H1 (cell line): ENCODE results near the gene CDS2. TPM values are rescaled to one million over a fixed set of nuclear protein-coding genes. Genes with fewer than 3 reads are reported as not detected.

Experiments
- CTCF ChIA-PET: fragments of 300-600 bp; sonication (Branson Sonifier 250); formaldehyde crosslinking; loops from one replicate; lab custom pipeline; 2021; ENCODE audit not compliant: partially characterized antibody; lab: Charles Lee
- POLR2A ChIA-PET: fragments of 300-600 bp; sonication (Branson Sonifier 250); formaldehyde crosslinking; loops from one replicate; lab custom pipeline; 2021; ENCODE audit warnings: inconsistent platforms; ENCODE audit not compliant: partially characterized antibody; lab: Charles Lee
- DNase-seq, 2 experiments: peaks; one replicate each; pipeline versions ENCODE4 v3.0.0 to v3.0.0-alpha.2; 2010 to 2022; ENCODE audit warnings: low spot score in 2 of 2, low read depth in 1 of 2, mixed read lengths in 1 of 2
- FAIRE-seq: peaks from 2 replicates; lab custom pipeline; 2011; peaks lifted over from hg19 to GRCh38; lab: Jason Lieb, UNC
- H2AFZ ChIP-seq: 2 replicates; pipeline ENCODE4 v1.8.1; 2012; ENCODE audit warnings: low read length, inconsistent platforms
- H2AK5ac ChIP-seq: 2 replicates; pipeline ENCODE4 v1.6.1; 2013; ENCODE audit warnings: low read depth, low read length
- H2BK120ac ChIP-seq: replicated peaks from 2 replicates; pipeline ENCODE3; 2013; ENCODE audit warnings: low read depth, low read length, inconsistent platforms
- H2BK12ac ChIP-seq: 2 replicates; pipeline ENCODE4 v1.6.1; 2013; ENCODE audit warnings: low read depth, low read length
- H2BK15ac ChIP-seq: 2 replicates; pipeline ENCODE4 v1.6.1; 2013; ENCODE audit warnings: low read length
- H2BK20ac ChIP-seq: 2 replicates; pipeline ENCODE4 v1.6.1; 2013; ENCODE audit warnings: low read length
- H2BK5ac ChIP-seq: 2 replicates; pipeline ENCODE4 v1.6.1; 2013; ENCODE audit warnings: low read depth, low read length
- H3K14ac ChIP-seq: 2 replicates; pipeline ENCODE4 v1.6.1; 2013; ENCODE audit warnings: inconsistent platforms; ENCODE audit not compliant: insufficient read length
- H3K18ac ChIP-seq: 2 replicates; pipeline ENCODE4 v1.6.1; 2013; ENCODE audit warnings: low read length; ENCODE audit errors: extremely low read depth
- H3K23ac ChIP-seq: 2 replicates; pipeline ENCODE4 v1.6.1; 2013; ENCODE audit warnings: inconsistent platforms; ENCODE audit not compliant: insufficient read length
- H3K23me2 ChIP-seq: 2 replicates; pipeline ENCODE4 v1.6.1; 2013; ENCODE audit warnings: low read depth, low read length
- H3K27ac ChIP-seq: 2 replicates; pipeline ENCODE4 v1.6.1; 2011; ENCODE audit warnings: low read depth, low read length, inconsistent platforms
- H3K27me3 ChIP-seq, 4 experiments: replicated peaks in 1 of 4; 1 replicate in 1 of 4; 2 replicates in 3 of 4; pipeline versions ENCODE4 v1.6.1 to v1.8.1; 2011 to 2013; ENCODE audit warnings: low read length in 3 of 4, mild to moderate bottlenecking in 3 of 4, inconsistent platforms in 2 of 4, mixed read lengths in 2 of 4, moderate library complexity in 1 of 4; ENCODE audit not compliant: control insufficient read depth in 3 of 4, insufficient read depth in 3 of 4; ENCODE audit errors: extremely low read depth in 1 of 4
- H3K36me3 ChIP-seq, 4 experiments: 2 replicates each; pipeline versions ENCODE4 v1.6.1 to v1.8.1; 2011 to 2013; ENCODE audit warnings: mild to moderate bottlenecking in 4 of 4, low read length in 3 of 4, moderate library complexity in 2 of 4, control low read depth in 1 of 4, inconsistent platforms in 1 of 4; ENCODE audit not compliant: insufficient read depth in 4 of 4, control insufficient read depth in 2 of 4
- H3K4ac ChIP-seq: replicated peaks from 2 replicates; pipeline ENCODE3; 2013; ENCODE audit warnings: low read length, low read depth, mixed read lengths, inconsistent platforms; ENCODE audit not compliant: insufficient read length
- H3K4me1 ChIP-seq, 4 experiments: replicated peaks in 1 of 4; 1 replicate in 1 of 4; 2 replicates in 3 of 4; pipeline versions ENCODE4 v1.6.1 to v1.8.1; 2011 to 2013; ENCODE audit warnings: low read length in 3 of 4, inconsistent platforms in 2 of 4, mixed read lengths in 1 of 4; ENCODE audit not compliant: insufficient read depth in 4 of 4, control insufficient read depth in 3 of 4
- H3K4me2 ChIP-seq, 2 experiments: 2 replicates each; pipeline versions ENCODE4 v1.6.1 to v1.8.1; 2011 to 2013; ENCODE audit warnings: low read depth in 2 of 2, low read length in 2 of 2, control low read depth in 1 of 2, inconsistent platforms in 1 of 2, mild to moderate bottlenecking in 1 of 2; ENCODE audit not compliant: insufficient read depth in 1 of 2
- H3K4me3 ChIP-seq, 4 experiments: fragments of 200-600, 300-600 bp in 1 of 4; sonication (generic), shearing (Covaris generic), sonication (Bioruptor Twin) in 1 of 4; 2 replicates each; pipeline versions ENCODE4 v1.5.1 to v1.8.1; 2011 to 2016; ENCODE audit warnings: low read length in 4 of 4, low read depth in 3 of 4, control low read depth in 2 of 4, inconsistent platforms in 2 of 4, mild to moderate bottlenecking in 2 of 4, mixed read lengths in 1 of 4, moderate library complexity in 1 of 4; ENCODE audit not compliant: insufficient read depth in 2 of 4; ENCODE audit errors: extremely low read depth in 1 of 4
- H3K56ac ChIP-seq: replicated peaks from 2 replicates; pipeline ENCODE3; 2013; ENCODE audit warnings: low read depth, mild to moderate bottlenecking, mixed read lengths, low read length, inconsistent platforms; ENCODE audit not compliant: insufficient read length
- H3K79me1 ChIP-seq: 2 replicates; pipeline ENCODE4 v1.6.1; 2013; ENCODE audit warnings: low read depth, low read length, control low read depth
- H3K79me2 ChIP-seq, 2 experiments: 2 replicates each; pipeline versions ENCODE4 v1.6.1 to v1.8.1; 2012 to 2013; ENCODE audit warnings: low read length in 2 of 2, mild to moderate bottlenecking in 2 of 2, inconsistent platforms in 1 of 2; ENCODE audit not compliant: insufficient read depth in 2 of 2, control insufficient read depth in 1 of 2
- H3K9ac ChIP-seq, 4 experiments: replicated peaks in 1 of 4; 1 replicate in 1 of 4; 2 replicates in 3 of 4; pipeline versions ENCODE4 v1.6.1 to v1.8.1; 2011 to 2013; ENCODE audit warnings: low read depth in 3 of 4, low read length in 3 of 4, control low read depth in 2 of 4, mild to moderate bottlenecking in 2 of 4, moderate library complexity in 2 of 4, inconsistent platforms in 1 of 4; ENCODE audit errors: extremely low read depth in 1 of 4
- H3K9me3 ChIP-seq, 2 experiments: 2 replicates each; pipeline versions ENCODE4 v1.6.1 to v1.8.1; 2012 to 2013; ENCODE audit warnings: mild to moderate bottlenecking in 2 of 2, moderate library complexity in 2 of 2, control low read depth in 1 of 2, inconsistent platforms in 1 of 2, low read depth in 1 of 2, low read length in 1 of 2, mixed read lengths in 1 of 2; ENCODE audit not compliant: insufficient read depth in 2 of 2
- H4K20me1 ChIP-seq, 2 experiments: replicated peaks in 1 of 2; 2 replicates each; pipeline versions ENCODE3 to v1.8.1; 2011 to 2013; ENCODE audit warnings: inconsistent platforms in 2 of 2, low read length in 2 of 2, mild to moderate bottlenecking in 1 of 2; ENCODE audit not compliant: insufficient read depth in 2 of 2, control insufficient read depth in 1 of 2
- H4K5ac ChIP-seq: 2 replicates; pipeline ENCODE4 v1.6.1; 2013; ENCODE audit warnings: low read length, low read depth, mixed read lengths, inconsistent platforms; ENCODE audit not compliant: insufficient read length
- H4K8ac ChIP-seq: 2 replicates; pipeline ENCODE4 v1.8.0; 2013; ENCODE audit warnings: mild to moderate bottlenecking, moderate library complexity, low read length, inconsistent platforms; ENCODE audit not compliant: insufficient read depth; ENCODE audit errors: extremely low read depth
- H4K91ac ChIP-seq: replicated peaks from 2 replicates; pipeline ENCODE3; 2013; ENCODE audit warnings: low read length, mixed read lengths, inconsistent platforms; ENCODE audit not compliant: insufficient read length
- CHD2 ChIP-seq: IDR thresholded peaks from 2 replicates; pipeline ENCODE4 v1.6.1; 2012; ENCODE audit warnings: low read length, improper control_type of control experiment
- CTCF ChIP-seq, 3 experiments: IDR thresholded peaks; 1 replicate in 2 of 3; 2 replicates in 1 of 3; pipeline versions ENCODE4 v1.5.1 to v1.6.1; 2011; ENCODE audit warnings: low read length in 3 of 3, mild to moderate bottlenecking in 3 of 3, inconsistent platforms in 2 of 3, low read depth in 1 of 3, moderate library complexity in 1 of 3; ENCODE audit not compliant: insufficient read depth in 1 of 3; ENCODE audit errors: control extremely low read depth in 1 of 3
- HDAC2 ChIP-seq, 2 experiments: fragments of 300-600 bp in 1 of 2; sonication (generic) in 1 of 2; IDR thresholded peaks; 2 replicates each; pipeline ENCODE4 v1.6.1; 2011 to 2012; ENCODE audit warnings: low read depth in 2 of 2, low read length in 2 of 2, mild to moderate bottlenecking in 2 of 2, moderate library complexity in 2 of 2, borderline replicate concordance in 1 of 2, inconsistent platforms in 1 of 2
- JUN ChIP-seq: IDR thresholded peaks from 2 replicates; pipeline ENCODE4 v1.6.1; 2011; ENCODE audit warnings: low read depth, mild to moderate bottlenecking, improper control_type of control experiment, low read length
- POU5F1 ChIP-seq: IDR thresholded peaks from 2 replicates; pipeline ENCODE4 v1.6.1; 2011; ENCODE audit warnings: low read depth, mild to moderate bottlenecking, low read length, moderate library complexity
- RBBP5 ChIP-seq: IDR thresholded peaks from 2 replicates; pipeline ENCODE4 v1.7.1; 2012; ENCODE audit warnings: low read depth, mild to moderate bottlenecking, inconsistent platforms, low read length, moderate library complexity, borderline replicate concordance
- SAP30 ChIP-seq: fragments of 300-600 bp; sonication (generic); IDR thresholded peaks from 2 replicates; pipeline ENCODE4 v1.7.1; 2012; ENCODE audit warnings: low read length, moderate library complexity, mild to moderate bottlenecking, inconsistent platforms; ENCODE audit not compliant: insufficient read depth, insufficient replicate concordance
- SP1 ChIP-seq: IDR thresholded peaks from 2 replicates; pipeline ENCODE4 v1.6.1; 2011; ENCODE audit warnings: low read depth, low read length
- TCF12 ChIP-seq: IDR thresholded peaks from 2 replicates; pipeline ENCODE4 v1.6.1; 2011; ENCODE audit warnings: low read depth, mild to moderate bottlenecking, low read length
- YY1 ChIP-seq: IDR thresholded peaks from 2 replicates; pipeline ENCODE4 v1.6.1; 2011; ENCODE audit warnings: low read depth, mild to moderate bottlenecking, low read length
- WGBS, 2 experiments: shearing (Covaris generic) in 1 of 2; methylation state at CpG; one replicate each; pipeline versions ENCODE4 v1.1.6 to v1.1.7; 2013 to 2015; ENCODE audit warnings: low lambda C conversion rate in 2 of 2, mixed read lengths in 2 of 2, inconsistent platforms in 1 of 2, low coverage in 1 of 2, missing lambda C conversion rate in 1 of 2; ENCODE audit not compliant: insufficient replicate concordance in 2 of 2, insufficient coverage in 1 of 2, insufficient read length in 1 of 2; ENCODE audit errors: extremely low coverage in 1 of 2, missing lambda C conversion rate in 1 of 2; 5-methylcytosine and 5-hydroxymethylcytosine counted together
- polyA plus RNA-seq, 7 experiments: library from polyadenylated mRNA; depleted of rRNA in 3 of 7; stranded (reverse) in 5 of 7; unstranded in 2 of 7; fragments of >200 nt in 5 of 7; fragments of 200-250 nt in 2 of 7; gene quantifications; 1 replicate in 5 of 7; 2 replicates in 1 of 7; 4 replicates in 1 of 7; pipeline versions ENCODE4 v1.2.1 to v1.2.3, GENCODE V29; 2011 to 2013; ENCODE audit warnings: missing spikeins in 2 of 7, mixed read lengths in 2 of 7
- total RNA-seq: library from RNA; stranded (reverse); fragmentation: NEBNext Ultra II Directional; extraction: Animal tissue kit (Norgen Biotek cat#: 25700); gene quantifications from 2 replicates; pipeline ENCODE4 v1.2.1, GENCODE V29; 2021

Gene CDS2
- total and polyA plus RNA-seq, 2 of the 8 experiments (the other 6 are each of a cell fraction or from before 2014, with no cell fraction given), result 54.0 to 56.2 TPM

GRCh38 chr20:5173751-5174150, 46.9 kb downstream of the CDS2 start:
- no peak overlapping the region for H3K27ac ChIP-seq
- H3K9ac ChIP-seq, result no peak overlapping the region
- no peak overlapping the region for H3K4me3 ChIP-seq
- H2AK5ac ChIP-seq, result peak overlapping the region; percentile 29; the same call in 1 of the 2 replicates
- peaks cover 0 to 16% of the 10 kb centered on the region in 2 experiments; a peak in 2 of 4 replicates for H3K79me2 ChIP-seq
- WGBS, 2 experiments, result 90% methylated on average over 4 of the region's 4 CpGs; no CpG with 5 or more reads in 1 of the 2 experiments
- H4K8ac ChIP-seq, result no peak overlapping the region
- H3K56ac ChIP-seq, result no peak overlapping the region
- no peak overlapping the region for H3K14ac ChIP-seq
- no peak overlapping the region for H2AFZ ChIP-seq
- no peak overlapping the region for H3K4me2 ChIP-seq
- H2BK5ac ChIP-seq, result no peak overlapping the region
- H3K23ac ChIP-seq, result no peak overlapping the region
- ChIA-PET POLR2A (interaction anchor here (0.8 kb wide), 1 partner anchor 17 kb away, joined by 5 read pairs; no protein-coding TSS in a partner anchor), CTCF (interaction anchor here (1.0 to 1.9 kb wide), 3 partner anchors 10 to 48 kb away, joined by 4 to 16 read pairs (median 6); partner anchors contain the start of gene CDS2)
- H3K4ac ChIP-seq, result no peak overlapping the region
- H4K20me1 ChIP-seq, result peaks cover 0 to 7% of the 10 kb centered on the region in 2 experiments
- H3K18ac ChIP-seq, result no peak overlapping the region
- DNase-seq (no peak), FAIRE-seq (no peak)
- 0 out of 2 replicates have a peak overlapping the region, but pooled peaks have one; percentile 13 for H2BK15ac ChIP-seq
- peaks cover 8% of the 10 kb centered on the region for H3K79me1 ChIP-seq
- no peaks in the 10 kb centered on the region for H3K27me3 ChIP-seq
- no peak overlapping the region for H2BK20ac ChIP-seq
- H4K5ac ChIP-seq, result no peak overlapping the region
- 0 out of 2 replicates have a peak, but pooled peaks cover 1% of the 10 kb centered on the region for H3K23me2 ChIP-seq
- peak overlapping the region; percentile 62 for H4K91ac ChIP-seq
- H2BK12ac ChIP-seq, result no peak overlapping the region
- H3K9me3 ChIP-seq, result no peaks in the 10 kb centered on the region
- peaks cover 0 to 17% (median 2%) of the 10 kb centered on the region in 4 experiments; a peak in 3 of 8 replicates for H3K36me3 ChIP-seq
- no peak overlapping the region for H2BK120ac ChIP-seq
- peaks cover 10 to 38% (median 25%) of the 10 kb centered on the region in 4 experiments for H3K4me1 ChIP-seq
- TF ChIP-seq CTCF (IDR thresholded peaks at IDR 0.05; ENCODE audit: control extremely low read depth in 1 of 3, insufficient read depth in 1 of 3, low read depth in 1 of 3, low read length in 3 of 3) (no peak), YY1 (no peak), CHD2 (no peak), TCF12 (no peak), JUN (no peak), SAP30 (no peak), HDAC2 (IDR thresholded peaks at IDR 0.05; ENCODE audit: borderline replicate concordance in 1 of 2, low read depth in 2 of 2, low read length in 2 of 2) (no peak), POU5F1 (no peak), SP1 (no peak), RBBP5 (no peak)
